ENCODE data around the gene C10orf53. TPM values are rescaled to one million over a fixed set of nuclear protein-coding genes. Genes with fewer than 3 reads are reported as not detected.

C10orf53 gene, protein sequence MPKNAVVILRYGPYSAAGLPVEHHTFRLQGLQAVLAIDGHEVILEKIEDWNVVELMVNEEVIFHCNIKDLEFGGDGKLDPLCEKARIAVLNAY
- not detected in 2 replicates for total RNA-seq

DNA sequence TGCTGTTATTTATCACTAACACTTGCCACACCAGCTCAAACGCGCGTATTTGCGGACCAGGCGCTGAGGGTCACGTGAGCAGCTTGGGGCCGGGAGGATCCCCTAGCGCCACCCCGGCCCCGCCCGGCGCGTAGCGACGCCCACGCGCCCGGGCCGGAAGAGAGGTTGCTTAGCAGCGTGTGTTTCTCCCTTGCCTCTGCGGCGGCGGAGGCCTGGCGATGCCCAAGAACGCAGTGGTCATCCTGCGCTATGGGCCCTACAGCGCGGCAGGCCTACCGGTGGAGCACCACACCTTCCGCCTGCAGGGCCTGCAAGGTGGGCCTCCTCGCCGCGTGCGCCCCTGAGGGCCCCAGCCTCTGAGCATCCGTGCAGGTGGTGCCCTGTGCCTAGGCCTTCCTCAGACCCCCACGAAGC is at the start of gene C10orf53:
Gene C10orf53 (plus strand): TSS at position 172 of the 414 bp plus-strand sequence. CDS start 47 bp downstream, at position 219.
- intact Hi-C loops (cut with micrococcal nuclease): loop anchor here (5.0 kb wide), 1 partner anchor 67 kb away; the partner anchor contains the start of genes CHAT and SLC18A3

- intact Hi-C loops (cut with micrococcal nuclease): no loop called here
Observed at GRCh38 chr10:49631975-49632374, 47.5 kb upstream of the C10orf53 start.

DNA sequence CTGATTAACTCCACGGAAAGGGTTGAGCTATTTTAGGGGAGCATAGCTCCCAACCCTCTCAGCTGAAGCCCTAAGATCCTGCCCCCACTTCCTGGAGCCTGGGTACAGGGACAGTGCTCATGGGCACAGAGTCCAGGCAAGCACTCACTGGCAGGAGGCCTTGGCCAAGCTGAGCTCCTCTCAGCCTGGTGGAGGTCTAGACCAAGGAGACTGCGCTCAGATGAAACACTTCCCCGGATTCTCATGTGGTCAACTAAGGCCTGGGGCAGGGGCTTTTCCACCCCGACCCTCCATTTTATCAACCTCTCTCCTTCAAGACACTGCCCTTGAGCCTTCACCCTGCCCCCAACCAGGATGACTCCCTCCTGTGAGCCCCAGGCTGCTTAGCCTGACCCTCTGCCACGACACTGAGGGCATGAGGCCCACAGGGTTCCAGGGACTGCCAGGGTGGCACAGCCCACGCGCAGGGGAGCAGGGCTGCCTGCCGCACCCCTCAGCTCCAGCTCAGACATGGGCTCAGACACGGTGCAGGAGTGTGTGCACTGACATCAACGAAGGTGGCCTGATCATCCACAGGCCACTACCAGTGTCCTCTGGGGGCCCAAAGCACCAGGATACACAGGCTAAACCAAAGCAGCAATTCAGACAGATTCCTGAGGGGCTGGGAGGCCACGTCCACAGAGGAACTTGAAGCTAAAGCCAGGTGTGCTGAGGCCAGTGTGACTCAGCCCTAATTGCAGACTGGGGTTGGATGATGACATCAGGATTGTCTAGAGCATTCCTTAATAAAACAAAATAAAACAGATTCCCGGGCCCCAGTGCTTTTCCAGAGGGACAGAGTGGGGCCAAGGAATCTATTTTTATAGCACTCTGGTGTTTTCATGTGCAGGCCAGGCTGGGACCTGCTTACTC is 46.8 kb upstream of the C10orf53 start:
- intact Hi-C loops (cut with micrococcal nuclease): no loop called here

GRCh38 chr10:49633327-49634068 is 46.0 kb upstream of the C10orf53 start:
- intact Hi-C loops (cut with micrococcal nuclease): no loop called here

DNA sequence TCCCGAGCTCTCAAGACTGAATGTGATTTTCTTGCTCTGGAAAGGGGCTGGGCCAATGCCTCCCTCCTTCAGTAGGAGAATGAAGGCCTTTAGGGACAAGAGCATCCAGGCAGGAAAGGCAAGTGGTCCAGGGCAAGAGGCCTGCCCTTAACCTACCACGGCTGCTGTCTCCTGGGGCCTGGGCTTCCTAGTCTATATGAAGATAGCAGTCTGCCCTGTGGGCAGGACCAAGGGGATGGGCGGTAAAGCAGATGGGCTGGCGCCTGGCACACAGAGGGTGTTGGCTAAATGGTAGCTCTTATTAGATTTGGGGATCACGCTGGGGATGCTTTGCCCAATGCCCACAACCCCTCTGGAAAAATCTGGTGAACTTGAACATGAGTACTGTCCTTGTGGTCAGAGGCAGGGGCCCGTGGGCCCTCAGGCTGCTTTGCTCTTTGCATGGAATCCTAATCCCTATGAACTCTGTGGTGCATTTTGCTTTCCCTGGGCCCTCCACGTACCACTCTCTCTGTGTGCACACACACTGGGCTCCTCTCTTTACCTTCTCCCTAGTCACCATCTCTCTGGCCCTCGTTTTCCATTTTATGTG is 45.3 kb upstream of the C10orf53 start:
- intact Hi-C loops (cut with micrococcal nuclease): no loop called here

DNA sequence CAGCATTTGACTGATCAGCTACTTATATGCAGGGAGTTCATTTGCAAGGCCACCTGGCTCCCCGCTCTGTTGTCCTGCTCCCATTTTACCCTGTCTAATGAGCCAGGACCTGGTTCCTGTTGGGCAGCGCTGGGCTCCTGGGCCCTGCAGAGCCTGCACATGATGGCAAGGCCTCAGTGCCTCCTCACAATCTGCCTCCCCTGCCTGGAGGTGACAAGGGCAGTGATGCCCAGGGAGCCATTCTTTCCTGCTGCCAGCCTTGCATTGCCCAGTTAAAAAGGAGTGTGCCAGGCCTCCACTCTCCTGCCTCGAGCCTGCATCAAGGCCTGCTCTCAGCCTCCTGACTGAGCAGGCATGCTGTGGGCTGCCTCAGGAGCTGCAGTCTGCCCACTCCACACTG is 37.1 kb upstream of the C10orf53 start:
- intact Hi-C loops (cut with micrococcal nuclease): no loop called here

GRCh38 chr10:49643241-49644034 is 36.0 kb upstream of the C10orf53 start:
- intact Hi-C loops (cut with micrococcal nuclease): no loop called here

- intact Hi-C loops (cut with micrococcal nuclease): no loop called here
Observed at GRCh38 chr10:49644035-49644646, 35.3 kb upstream of the C10orf53 start.

DNA sequence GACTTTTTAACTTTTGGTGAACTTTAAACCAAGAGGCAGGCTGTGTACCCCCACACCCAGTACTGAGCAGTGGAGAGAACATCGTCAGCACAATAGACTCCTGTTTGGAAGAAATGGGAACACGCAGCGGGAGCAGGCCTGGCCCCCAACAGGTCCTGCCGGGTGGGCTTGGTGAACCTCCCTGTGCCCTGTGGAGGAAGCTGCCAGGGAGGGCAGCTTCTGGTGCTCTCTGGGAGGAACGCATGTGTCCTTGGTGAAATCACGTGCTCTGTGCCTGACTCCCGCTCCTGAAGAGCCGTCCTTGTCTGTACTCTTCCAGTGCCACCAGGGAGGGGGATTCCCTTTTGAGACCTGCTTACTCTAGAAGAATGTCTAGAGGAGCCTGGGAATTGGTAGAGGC is 34.0 kb upstream of the C10orf53 start:
- intact Hi-C loops (cut with micrococcal nuclease): no loop called here

DNA sequence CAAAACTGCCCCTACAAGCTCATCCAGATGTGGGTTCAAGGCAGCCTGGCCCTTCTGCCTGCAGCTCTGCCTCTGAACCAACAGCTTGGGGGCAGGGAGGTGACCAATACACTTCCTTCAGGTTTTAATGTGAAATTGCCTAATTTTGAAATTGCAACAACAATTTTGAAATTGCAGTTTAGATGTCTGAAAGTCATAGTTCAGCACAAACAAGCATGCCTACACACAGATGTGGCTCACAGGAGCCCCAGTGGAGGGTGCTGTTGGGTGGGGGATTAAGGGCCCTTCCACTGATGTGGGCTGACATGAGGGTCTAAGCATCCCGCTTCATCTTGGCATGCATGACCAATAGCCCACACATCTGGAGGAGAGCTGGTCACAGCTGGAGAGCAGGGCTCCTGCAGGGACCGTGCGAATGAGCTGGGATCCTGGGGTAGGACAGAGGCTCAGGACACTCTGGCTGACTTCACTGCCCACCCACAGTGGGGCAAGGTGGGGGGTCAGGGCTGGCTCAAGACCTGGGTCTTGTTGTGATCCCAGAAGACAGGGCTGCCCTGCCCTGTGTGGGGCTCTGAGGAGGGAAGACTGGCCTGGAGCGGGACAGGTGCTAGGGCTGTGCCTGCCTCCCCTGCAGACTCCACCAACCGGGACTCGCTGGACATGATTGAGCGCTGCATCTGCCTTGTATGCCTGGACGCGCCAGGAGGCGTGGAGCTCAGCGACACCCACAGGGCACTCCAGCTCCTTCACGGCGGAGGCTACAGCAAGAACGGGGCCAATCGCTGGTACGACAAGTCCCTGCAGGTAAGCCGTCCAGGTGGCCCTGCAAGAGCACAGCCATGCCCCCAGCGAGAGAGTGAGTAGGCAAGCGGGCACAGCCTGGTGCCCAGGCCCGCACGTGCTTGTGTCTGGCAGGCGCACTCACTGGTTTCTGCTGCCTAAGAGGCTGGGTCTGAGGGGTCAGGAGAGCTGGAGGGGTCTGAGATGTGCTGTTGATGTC is 33.3 kb upstream of the C10orf53 start:
- intact Hi-C loops (cut with micrococcal nuclease): no loop called here

DNA sequence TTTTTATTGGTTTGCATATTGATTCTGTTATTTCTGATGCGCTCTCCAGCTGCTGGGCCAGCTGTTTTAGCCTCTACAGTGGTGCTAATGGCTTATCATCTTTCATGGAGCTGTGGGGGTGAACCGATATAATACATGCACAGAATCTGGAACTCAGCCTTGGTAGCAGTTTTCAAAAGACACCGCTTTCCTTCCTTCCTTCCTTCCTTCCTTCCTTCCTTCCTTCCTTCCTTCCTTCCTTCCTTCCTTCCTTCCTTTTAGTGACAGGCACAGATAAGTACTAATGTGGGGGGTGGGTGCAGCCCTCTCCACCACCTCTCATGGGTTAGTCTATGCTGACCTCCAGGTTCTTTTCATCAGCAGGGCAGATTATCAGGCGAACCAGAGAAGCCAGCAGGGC is 31.9 kb upstream of the C10orf53 start:
- intact Hi-C loops (cut with micrococcal nuclease): no loop called here

DNA sequence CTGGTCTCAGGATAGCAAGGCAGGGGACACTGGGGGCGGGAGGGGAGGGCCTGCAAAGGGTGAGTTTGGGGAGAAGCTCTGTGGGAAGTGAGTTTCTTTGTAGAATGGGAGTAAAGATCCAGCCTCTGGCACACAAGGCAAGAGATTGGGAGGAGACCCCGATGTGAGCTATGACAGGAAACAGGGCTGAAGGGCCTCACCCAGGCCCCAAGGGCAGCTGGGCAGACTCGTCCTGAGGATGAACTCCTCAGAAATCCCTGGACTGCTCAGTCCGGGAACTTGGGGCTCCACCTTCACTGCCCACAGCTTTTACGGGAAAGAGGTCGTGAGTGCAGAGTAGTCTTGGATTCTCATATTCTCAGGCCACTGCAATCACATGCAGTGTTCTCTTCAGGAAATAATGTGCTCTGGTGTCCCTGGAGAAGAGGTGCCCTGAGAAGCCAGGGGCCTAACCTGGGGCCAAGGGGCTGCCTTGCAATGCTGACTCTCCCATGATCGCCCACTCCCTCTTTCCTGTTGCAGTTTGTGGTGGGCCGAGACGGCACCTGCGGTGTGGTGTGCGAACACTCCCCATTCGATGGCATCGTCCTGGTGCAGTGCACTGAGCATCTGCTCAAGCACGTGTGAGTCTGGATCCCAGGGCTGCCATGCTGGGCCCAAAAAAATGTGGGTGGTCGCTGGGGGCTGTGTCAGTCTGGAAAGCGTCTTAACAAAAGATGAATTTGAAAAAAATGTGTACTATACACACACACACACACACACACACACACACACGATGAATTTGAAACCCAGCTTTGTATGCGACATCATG is 31.3 kb upstream of the C10orf53 start:
- intact Hi-C loops (cut with micrococcal nuclease): no loop called here

DNA sequence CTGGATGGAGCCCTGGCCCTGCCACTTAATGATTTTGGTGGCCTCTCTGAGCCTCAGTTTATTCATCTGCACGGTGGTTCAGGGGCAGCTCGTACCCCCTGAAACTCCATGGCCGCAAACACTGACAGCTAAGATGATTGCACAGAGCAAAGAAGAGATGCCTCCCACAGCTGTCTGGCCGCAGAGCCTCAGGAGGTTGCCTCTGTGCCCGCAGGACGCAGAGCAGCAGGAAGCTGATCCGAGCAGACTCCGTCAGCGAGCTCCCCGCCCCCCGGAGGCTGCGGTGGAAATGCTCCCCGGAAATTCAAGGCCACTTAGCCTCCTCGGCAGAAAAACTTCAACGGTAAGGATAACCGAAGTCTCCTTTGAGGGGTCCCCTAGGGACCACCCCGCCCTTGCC is 30.2 kb upstream of the C10orf53 start:
- intact Hi-C loops (cut with micrococcal nuclease): loop anchor here (1.0 kb wide), 1 partner anchor 42 kb away; no protein-coding TSS in a partner anchor

- intact Hi-C loops (cut with micrococcal nuclease): loop anchor here (1.0 kb wide), 1 partner anchor 43 kb away; no protein-coding TSS in a partner anchor
Observed at GRCh38 chr10:49649936-49650723, 29.3 kb upstream of the C10orf53 start.

GRCh38 chr10:49650724-49651034 is 28.8 kb upstream of the C10orf53 start:
- intact Hi-C loops (cut with micrococcal nuclease): loop anchor here (1.0 kb wide), 1 partner anchor 291 kb away; no protein-coding TSS in a partner anchor

- intact Hi-C loops (cut with micrococcal nuclease): loop anchor here (1.0 kb wide), 1 partner anchor 290 kb away; no protein-coding TSS in a partner anchor
Observed at GRCh38 chr10:49651039-49651835, 28.2 kb upstream of the C10orf53 start.
